GM12878 (cell line): ENCODE results near the gene TNIP2. TPM values are rescaled to one million over a fixed set of nuclear protein-coding genes. Genes with fewer than 3 reads are reported as not detected.

Experiments used
- BHLHE40 ChIP-seq, 2 experiments: fragments of 450-650 bp in 1 of 2; IDR thresholded peaks; 2 replicates each; pipeline ENCODE4 v1.6.1; 2011 to 2017; ENCODE audit warnings: low read depth in 2 of 2, borderline replicate concordance in 1 of 2, improper control_type of control experiment in 1 of 2, low read length in 1 of 2, mild to moderate bottlenecking in 1 of 2
- BMI1 ChIP-seq: fragments of 450-650 bp; IDR thresholded peaks from 2 replicates; pipeline ENCODE4 v1.6.1; 2016; ENCODE audit warnings: mild to moderate bottlenecking, moderate library complexity, borderline replicate concordance
- BRCA1 ChIP-seq: IDR thresholded peaks from 2 replicates; pipeline ENCODE4 v1.6.1; 2011; ENCODE audit warnings: low read depth, low read length, improper control_type of control experiment
- CBFB ChIP-seq: IDR thresholded peaks from 2 replicates; pipeline ENCODE4 v1.6.1; 2016; ENCODE audit warnings: antibody characterized with exemption, low read depth
- FOXM1 ChIP-seq: IDR thresholded peaks from 2 replicates; pipeline ENCODE4 v1.6.1; 2012; ENCODE audit warnings: low read depth, mild to moderate bottlenecking, inconsistent platforms, low read length, moderate library complexity
- KDM1A ChIP-seq: fragments of 200-600 bp; sonication (generic); IDR thresholded peaks from 2 replicates; pipeline ENCODE4 v1.6.1; 2016; ENCODE audit warnings: borderline replicate concordance
- MLLT1 ChIP-seq: fragments of 450-650 bp; IDR thresholded peaks from 2 replicates; pipeline ENCODE4 v1.6.1; 2016; ENCODE audit warnings: mild to moderate bottlenecking
- MYC ChIP-seq: IDR thresholded peaks from 2 replicates; pipeline ENCODE4 v1.6.1; 2011; ENCODE audit warnings: mild to moderate bottlenecking, low read length, moderate library complexity, inconsistent platforms; ENCODE audit not compliant: insufficient read depth, insufficient replicate concordance, insufficient read length, severe bottlenecking
- NR2F1 ChIP-seq: fragments of 450-650 bp; conservative IDR thresholded peaks from 2 replicates; pipeline ENCODE4 v1.6.1; 2017; ENCODE audit warnings: mild to moderate bottlenecking
- RAD51 ChIP-seq: fragments of 450-650 bp; IDR thresholded peaks from 2 replicates; pipeline ENCODE4 v1.6.1; 2016; ENCODE audit warnings: moderate library complexity, mild to moderate bottlenecking, inconsistent platforms
- SUZ12 ChIP-seq: fragments of 200-600 bp; sonication (generic); IDR thresholded peaks from one replicate; pipeline ENCODE4 v1.6.1; 2018; ENCODE audit warnings: antibody characterized with exemption, mild to moderate bottlenecking; ENCODE audit not compliant: unreplicated experiment
- TCF7 ChIP-seq: IDR thresholded peaks from 2 replicates; pipeline ENCODE4 v1.6.1; 2014; ENCODE audit warnings: antibody characterized with exemption, borderline replicate concordance
- polyA plus RNA-seq, 11 experiments: library from polyadenylated mRNA; depleted of rRNA in 4 of 11; unstranded in 6 of 11; stranded (reverse) in 5 of 11; fragments of >200 nt; fragmentation: Nextera tagmentation in 4 of 11; fragmentation: Illumina TruSeq in 1 of 11; extraction: Ambion mirVana in 4 of 11; extraction: Trizol in 1 of 11; gene quantifications; 1 replicate in 1 of 11; 2 replicates in 10 of 11; pipeline versions ENCODE4 v1.2.1 to v1.2.3, GENCODE V29; 2011 to 2016; ENCODE audit warnings: inconsistent platforms in 2 of 11, missing spikeins in 2 of 11, low read depth in 1 of 11
- total RNA-seq, 4 experiments: library from RNA; depleted of rRNA in 3 of 4; stranded (reverse); fragments of >200 nt in 3 of 4; fragmentation: Illumina TruSeq in 1 of 4; extraction: Trizol in 1 of 4; gene quantifications; 2 replicates each; pipeline versions ENCODE4 v1.2.1 to v1.2.3, GENCODE V29; 2013 to 2021
- TF ChIP-seq, protein P1 (sequence below): fragments of 450-650 bp; conservative IDR thresholded peaks from 2 replicates; pipeline ENCODE4 v1.6.1; 2017; ENCODE audit warnings: mild to moderate bottlenecking, moderate library complexity
- TF ChIP-seq, protein P2 (sequence below): IDR thresholded peaks from 2 replicates; pipeline ENCODE4 v1.6.1; 2012; ENCODE audit warnings: mild to moderate bottlenecking, low read depth, low read length
- TF ChIP-seq, protein P3 (sequence below): fragments of 150-350 bp; IDR thresholded peaks from 2 replicates; pipeline ENCODE4 v1.6.1; 2014; ENCODE audit warnings: mild to moderate bottlenecking, low read depth, low read length
- TF ChIP-seq, protein P4 (sequence below): fragments of 450-650 bp; IDR thresholded peaks from 2 replicates; pipeline ENCODE4 v1.6.1; 2017; ENCODE audit warnings: antibody characterized with exemption, mild to moderate bottlenecking, moderate library complexity

Gene TNIP2
- total and polyA plus RNA-seq, 10 of the 15 experiments (the other 5 are each of a cell fraction or from before 2014, with no cell fraction given), result 1.4 to 64.9 (median 45.5) TPM

DNA sequence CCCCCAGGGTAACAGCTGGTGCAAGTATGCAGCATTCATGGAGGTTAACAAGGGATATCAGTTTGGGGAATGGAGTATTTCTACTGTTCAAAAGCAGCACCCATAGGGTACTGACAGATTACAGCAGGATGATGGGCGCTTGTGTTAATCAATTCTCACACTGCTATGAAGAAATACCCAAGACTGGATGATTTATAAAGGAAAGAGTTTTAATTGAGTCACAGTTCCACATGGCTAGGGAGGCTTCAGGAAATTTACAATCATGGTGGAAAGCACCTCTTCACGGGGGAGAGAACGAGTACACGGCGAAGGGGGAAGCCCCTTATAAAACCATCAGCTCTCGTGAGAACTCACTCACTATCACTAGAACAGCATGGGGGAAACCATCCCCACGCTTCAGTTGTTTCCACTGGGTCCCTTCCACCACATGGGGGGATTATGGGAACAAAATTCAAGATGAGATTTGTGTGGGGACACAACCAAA is 64.1 kb downstream of the TNIP2 start (continued):
- TF ChIP-seq BHLHE40 (IDR thresholded peaks at IDR 0.05; ENCODE audit: borderline replicate concordance in 1 of 2, low read depth in 2 of 2, low read length in 1 of 2) (peak; percentile 50 to 80; a peak in 3 of 4 replicates), FOXM1 (no peak; the same call in 1 of the 2 replicates), TCF7 (no peak), NR2F1 (0 out of 2 replicates have a peak, but pooled peaks have one; percentile 6), MLLT1 (no peak), SUZ12 (no peak), MYC (no peak), KDM1A (no peak), CBFB (no peak), BRCA1 (no peak), BMI1 (no peak), RAD51 (no peak)
- TF ChIP-seq, protein P1, sequence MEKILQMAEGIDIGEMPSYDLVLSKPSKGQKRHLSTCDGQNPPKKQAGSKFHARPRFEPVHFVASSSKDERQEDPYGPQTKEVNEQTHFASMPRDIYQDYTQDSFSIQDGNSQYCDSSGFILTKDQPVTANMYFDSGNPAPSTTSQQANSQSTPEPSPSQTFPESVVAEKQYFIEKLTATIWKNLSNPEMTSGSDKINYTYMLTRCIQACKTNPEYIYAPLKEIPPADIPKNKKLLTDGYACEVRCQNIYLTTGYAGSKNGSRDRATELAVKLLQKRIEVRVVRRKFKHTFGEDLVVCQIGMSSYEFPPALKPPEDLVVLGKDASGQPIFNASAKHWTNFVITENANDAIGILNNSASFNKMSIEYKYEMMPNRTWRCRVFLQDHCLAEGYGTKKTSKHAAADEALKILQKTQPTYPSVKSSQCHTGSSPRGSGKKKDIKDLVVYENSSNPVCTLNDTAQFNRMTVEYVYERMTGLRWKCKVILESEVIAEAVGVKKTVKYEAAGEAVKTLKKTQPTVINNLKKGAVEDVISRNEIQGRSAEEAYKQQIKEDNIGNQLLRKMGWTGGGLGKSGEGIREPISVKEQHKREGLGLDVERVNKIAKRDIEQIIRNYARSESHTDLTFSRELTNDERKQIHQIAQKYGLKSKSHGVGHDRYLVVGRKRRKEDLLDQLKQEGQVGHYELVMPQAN, result no peak
- TF ChIP-seq, protein P2, sequence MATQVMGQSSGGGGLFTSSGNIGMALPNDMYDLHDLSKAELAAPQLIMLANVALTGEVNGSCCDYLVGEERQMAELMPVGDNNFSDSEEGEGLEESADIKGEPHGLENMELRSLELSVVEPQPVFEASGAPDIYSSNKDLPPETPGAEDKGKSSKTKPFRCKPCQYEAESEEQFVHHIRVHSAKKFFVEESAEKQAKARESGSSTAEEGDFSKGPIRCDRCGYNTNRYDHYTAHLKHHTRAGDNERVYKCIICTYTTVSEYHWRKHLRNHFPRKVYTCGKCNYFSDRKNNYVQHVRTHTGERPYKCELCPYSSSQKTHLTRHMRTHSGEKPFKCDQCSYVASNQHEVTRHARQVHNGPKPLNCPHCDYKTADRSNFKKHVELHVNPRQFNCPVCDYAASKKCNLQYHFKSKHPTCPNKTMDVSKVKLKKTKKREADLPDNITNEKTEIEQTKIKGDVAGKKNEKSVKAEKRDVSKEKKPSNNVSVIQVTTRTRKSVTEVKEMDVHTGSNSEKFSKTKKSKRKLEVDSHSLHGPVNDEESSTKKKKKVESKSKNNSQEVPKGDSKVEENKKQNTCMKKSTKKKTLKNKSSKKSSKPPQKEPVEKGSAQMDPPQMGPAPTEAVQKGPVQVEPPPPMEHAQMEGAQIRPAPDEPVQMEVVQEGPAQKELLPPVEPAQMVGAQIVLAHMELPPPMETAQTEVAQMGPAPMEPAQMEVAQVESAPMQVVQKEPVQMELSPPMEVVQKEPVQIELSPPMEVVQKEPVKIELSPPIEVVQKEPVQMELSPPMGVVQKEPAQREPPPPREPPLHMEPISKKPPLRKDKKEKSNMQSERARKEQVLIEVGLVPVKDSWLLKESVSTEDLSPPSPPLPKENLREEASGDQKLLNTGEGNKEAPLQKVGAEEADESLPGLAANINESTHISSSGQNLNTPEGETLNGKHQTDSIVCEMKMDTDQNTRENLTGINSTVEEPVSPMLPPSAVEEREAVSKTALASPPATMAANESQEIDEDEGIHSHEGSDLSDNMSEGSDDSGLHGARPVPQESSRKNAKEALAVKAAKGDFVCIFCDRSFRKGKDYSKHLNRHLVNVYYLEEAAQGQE, result no peak
- TF ChIP-seq, protein P3, sequence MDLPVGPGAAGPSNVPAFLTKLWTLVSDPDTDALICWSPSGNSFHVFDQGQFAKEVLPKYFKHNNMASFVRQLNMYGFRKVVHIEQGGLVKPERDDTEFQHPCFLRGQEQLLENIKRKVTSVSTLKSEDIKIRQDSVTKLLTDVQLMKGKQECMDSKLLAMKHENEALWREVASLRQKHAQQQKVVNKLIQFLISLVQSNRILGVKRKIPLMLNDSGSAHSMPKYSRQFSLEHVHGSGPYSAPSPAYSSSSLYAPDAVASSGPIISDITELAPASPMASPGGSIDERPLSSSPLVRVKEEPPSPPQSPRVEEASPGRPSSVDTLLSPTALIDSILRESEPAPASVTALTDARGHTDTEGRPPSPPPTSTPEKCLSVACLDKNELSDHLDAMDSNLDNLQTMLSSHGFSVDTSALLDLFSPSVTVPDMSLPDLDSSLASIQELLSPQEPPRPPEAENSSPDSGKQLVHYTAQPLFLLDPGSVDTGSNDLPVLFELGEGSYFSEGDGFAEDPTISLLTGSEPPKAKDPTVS, result no peak
- TF ChIP-seq, protein P4, sequence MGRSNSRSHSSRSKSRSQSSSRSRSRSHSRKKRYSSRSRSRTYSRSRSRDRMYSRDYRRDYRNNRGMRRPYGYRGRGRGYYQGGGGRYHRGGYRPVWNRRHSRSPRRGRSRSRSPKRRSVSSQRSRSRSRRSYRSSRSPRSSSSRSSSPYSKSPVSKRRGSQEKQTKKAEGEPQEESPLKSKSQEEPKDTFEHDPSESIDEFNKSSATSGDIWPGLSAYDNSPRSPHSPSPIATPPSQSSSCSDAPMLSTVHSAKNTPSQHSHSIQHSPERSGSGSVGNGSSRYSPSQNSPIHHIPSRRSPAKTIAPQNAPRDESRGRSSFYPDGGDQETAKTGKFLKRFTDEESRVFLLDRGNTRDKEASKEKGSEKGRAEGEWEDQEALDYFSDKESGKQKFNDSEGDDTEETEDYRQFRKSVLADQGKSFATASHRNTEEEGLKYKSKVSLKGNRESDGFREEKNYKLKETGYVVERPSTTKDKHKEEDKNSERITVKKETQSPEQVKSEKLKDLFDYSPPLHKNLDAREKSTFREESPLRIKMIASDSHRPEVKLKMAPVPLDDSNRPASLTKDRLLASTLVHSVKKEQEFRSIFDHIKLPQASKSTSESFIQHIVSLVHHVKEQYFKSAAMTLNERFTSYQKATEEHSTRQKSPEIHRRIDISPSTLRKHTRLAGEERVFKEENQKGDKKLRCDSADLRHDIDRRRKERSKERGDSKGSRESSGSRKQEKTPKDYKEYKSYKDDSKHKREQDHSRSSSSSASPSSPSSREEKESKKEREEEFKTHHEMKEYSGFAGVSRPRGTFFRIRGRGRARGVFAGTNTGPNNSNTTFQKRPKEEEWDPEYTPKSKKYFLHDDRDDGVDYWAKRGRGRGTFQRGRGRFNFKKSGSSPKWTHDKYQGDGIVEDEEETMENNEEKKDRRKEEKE, result no peak
